Measurements from ENCODE around the gene NRIP2. TPM values are rescaled to one million over a fixed set of nuclear protein-coding genes. Genes with fewer than 3 reads are reported as not detected.
A peak's percentile ranks its signal among the peaks of the same experiment; 100 is the strongest.

NRIP2 gene
- total RNA-seq, 1 donor, result not detected

DNA sequence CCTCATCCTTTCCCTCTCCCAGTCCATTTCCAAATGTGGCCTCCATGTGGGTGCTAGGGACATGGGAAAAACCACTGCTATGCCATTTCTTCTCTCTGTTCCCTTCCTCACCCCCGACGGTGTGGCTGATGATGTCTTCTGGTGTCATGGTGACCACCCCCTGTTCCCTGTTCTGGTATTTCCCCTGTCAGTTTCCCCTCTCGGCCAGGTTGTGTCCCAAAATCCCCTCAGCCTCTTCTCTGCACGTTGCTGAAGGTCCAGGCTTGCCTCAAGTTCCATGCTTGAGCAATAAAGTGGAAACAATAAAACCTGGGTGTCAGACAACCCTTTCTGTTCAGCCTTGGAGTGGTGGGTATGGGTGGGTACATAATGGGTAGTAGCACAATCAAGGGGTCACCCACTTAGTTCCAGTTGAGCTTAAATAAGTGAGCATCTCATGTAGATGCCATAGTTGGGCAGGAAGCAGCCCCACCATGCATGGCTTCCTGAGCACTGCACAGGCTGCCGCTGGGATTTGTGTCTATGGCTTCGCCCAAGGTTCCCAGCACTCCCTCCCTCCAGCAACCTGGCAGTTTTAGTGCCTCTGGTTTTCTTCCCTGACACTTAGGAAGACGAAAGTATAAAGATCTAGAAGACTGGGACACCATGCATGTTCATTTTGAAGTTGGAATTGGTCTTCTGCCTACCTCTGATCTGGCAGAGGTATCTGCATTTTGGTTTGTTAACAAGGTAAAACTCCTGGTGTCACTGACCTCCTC is 31.0 kb downstream of the NRIP2 start:
- no peaks in the 10 kb centered on the region for H3K4me1 ChIP-seq (ENCODE audit: insufficient read depth, low read length)
- no peak overlapping the region for H3K4me3 ChIP-seq (ENCODE audit: low read length)
- H3K27me3 ChIP-seq (ENCODE audit: insufficient read depth, low read length), result no peaks in the 10 kb centered on the region
- H3K9me3 ChIP-seq (ENCODE audit: low read depth, low read length), result no peaks in the 10 kb centered on the region

GRCh38 chr12:2801044-2801783 is 33.6 kb downstream of the NRIP2 start:
- Histone ChIP-seq H3K4me1 (ENCODE audit: insufficient read depth, low read length) (peaks cover 9% of the 10 kb centered on the region), H3K4me3 (ENCODE audit: low read length) (no peak overlapping the region), H3K27me3 (ENCODE audit: insufficient read depth, low read length) (no peaks in the 10 kb centered on the region), H3K9me3 (ENCODE audit: low read depth, low read length) (no peaks in the 10 kb centered on the region)

DNA sequence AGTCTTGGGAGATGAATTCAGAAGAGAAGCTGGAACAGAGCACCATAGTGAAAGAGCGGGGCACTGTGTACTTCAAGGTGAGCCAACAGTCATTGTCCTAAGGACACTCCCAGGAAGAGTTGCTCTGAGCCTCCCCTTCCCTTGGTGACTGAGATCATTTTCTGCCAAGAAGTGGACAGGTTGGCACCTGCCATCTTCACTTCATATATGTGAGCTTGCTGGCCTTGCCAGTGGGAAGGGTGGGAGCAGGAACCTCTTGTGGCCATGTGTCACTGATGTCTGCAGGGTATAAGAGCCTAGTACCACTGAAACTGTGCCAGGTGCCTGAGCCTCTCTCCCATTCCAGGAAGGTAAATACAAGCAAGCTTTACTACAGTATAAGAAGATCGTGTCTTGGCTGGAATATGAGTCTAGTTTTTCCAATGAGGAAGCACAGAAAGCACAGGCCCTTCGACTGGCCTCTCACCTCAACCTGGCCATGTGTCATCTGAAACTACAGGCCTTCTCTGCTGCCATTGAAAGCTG is 34.7 kb downstream of the NRIP2 start:
- peaks cover 11% of the 10 kb centered on the region for H3K4me1 ChIP-seq (ENCODE audit: insufficient read depth, low read length)
- no peak overlapping the region for H3K4me3 ChIP-seq (ENCODE audit: low read length)
- H3K27me3 ChIP-seq (ENCODE audit: insufficient read depth, low read length), result no peaks in the 10 kb centered on the region
- H3K9me3 ChIP-seq (ENCODE audit: low read depth, low read length), result no peaks in the 10 kb centered on the region

DNA sequence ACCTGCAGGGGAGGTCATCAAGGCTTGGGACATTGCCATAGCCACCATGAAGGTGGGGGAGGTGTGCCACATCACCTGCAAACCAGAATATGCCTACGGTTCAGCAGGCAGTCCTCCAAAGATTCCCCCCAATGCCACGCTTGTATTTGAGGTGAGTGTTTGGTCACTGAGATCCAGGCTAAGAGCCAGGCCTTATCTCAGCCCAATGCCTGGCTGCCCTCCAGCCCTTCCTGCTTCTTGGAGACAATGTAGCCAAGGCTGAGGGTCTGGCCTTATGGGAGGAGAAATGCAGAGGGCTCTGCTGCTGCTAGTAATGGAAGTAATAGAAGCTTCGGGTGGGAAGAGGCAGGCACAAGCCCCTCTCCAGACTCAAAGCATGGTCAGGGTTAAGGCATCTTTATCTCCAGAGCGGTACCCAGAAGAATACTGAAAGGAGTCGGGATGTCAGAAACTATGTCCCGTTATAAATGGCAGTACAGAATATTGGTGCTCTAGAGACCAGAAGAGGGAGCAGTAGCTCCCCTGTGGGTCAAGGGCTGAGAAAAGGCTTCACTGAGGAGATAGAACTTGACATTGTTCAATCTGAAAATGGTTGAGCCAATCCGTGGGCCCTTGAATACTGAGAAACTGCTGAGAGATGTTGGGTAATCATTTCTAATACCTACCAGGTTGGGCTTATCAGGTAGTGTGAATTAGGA is 37.0 kb downstream of the NRIP2 start:
- Histone ChIP-seq H3K9me3 (ENCODE audit: low read depth, low read length) (no peaks in the 10 kb centered on the region), H3K4me3 (ENCODE audit: low read length) (no peak overlapping the region), H3K4me1 (ENCODE audit: insufficient read depth, low read length) (peaks cover 18% of the 10 kb centered on the region), H3K27me3 (ENCODE audit: insufficient read depth, low read length) (peaks cover 4% of the 10 kb centered on the region)

DNA sequence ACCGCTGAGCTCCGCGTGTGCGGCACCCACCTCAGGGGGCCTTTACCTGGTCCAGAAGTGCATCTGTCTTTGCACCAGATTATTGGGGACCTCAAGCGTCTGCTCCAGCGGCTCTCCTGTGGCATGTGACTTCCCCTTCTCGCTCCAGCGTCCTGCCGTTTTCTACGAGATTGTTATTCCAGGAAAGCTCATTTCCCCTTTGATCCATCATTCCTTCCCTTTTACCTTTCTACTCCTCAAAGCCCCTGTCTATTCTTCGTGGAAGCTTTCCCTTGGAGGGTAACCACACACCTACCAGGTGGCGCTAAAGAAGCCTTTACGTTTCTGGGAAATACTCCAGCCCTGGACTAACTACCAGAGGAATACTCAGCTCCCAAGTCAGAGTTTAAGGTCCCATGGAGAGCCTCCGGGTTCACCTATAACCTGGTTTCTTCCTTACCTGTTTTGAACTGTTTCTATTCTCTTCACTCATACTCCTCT is 38.6 kb downstream of the NRIP2 start:
- Histone ChIP-seq H3K4me1 (ENCODE audit: insufficient read depth, low read length) (peaks cover 18% of the 10 kb centered on the region), H3K4me3 (ENCODE audit: low read length) (peak overlapping the region; percentile 59), H3K9me3 (ENCODE audit: low read depth, low read length) (no peaks in the 10 kb centered on the region), H3K27me3 (ENCODE audit: insufficient read depth, low read length) (peaks cover 4% of the 10 kb centered on the region)

DNA sequence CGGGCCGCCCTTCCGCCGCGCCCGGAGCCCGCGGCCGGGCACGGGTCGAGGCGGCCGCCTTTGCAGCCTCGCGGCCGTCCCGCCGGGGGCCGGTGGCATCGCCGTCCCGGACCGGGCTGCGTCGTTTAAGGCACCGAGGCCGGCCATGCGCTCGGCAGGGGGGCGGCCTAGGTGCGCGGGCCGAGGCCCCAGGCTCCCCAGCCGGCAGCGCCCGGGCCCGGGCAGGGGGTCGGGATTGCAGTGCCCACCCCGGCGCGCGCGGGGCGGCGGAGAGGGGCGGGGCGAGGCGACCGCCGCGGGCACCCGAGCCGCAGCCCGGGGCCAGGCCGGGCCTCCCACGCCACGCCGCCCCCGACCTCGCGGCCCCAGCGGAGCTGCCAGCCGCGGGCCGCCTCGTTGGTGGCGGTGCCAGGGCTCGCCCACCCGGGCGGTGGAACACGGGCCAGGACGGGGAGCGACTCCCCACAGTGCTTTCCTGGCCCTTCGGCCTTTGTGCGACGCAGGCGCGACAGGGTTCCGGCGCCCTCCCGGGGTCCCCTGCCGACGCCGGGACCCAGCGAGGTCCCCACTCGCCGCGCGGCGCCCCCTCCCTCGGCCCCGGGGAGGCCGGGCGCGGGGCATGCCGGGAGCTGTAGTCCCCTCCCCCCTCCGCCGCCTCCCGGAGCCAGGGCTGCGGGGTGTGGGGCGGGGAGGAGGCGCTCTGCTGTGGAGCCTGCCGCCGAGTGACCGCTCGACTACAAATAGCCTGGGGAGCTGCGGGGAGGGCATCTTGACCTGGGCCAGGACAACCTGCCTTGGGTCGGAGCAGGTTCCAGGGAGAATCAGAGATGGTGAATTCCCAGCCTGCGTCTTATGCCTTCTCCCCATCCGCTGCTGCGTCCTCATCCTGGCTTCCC is 39.3 kb downstream of the NRIP2 start:
- peaks cover 4% of the 10 kb centered on the region for H3K27me3 ChIP-seq (ENCODE audit: insufficient read depth, low read length)
- no peaks in the 10 kb centered on the region for H3K9me3 ChIP-seq (ENCODE audit: low read depth, low read length)
- peak overlapping the region; percentile 59 for H3K4me3 ChIP-seq (ENCODE audit: low read length)
- peaks cover 18% of the 10 kb centered on the region for H3K4me1 ChIP-seq (ENCODE audit: insufficient read depth, low read length)

DNA sequence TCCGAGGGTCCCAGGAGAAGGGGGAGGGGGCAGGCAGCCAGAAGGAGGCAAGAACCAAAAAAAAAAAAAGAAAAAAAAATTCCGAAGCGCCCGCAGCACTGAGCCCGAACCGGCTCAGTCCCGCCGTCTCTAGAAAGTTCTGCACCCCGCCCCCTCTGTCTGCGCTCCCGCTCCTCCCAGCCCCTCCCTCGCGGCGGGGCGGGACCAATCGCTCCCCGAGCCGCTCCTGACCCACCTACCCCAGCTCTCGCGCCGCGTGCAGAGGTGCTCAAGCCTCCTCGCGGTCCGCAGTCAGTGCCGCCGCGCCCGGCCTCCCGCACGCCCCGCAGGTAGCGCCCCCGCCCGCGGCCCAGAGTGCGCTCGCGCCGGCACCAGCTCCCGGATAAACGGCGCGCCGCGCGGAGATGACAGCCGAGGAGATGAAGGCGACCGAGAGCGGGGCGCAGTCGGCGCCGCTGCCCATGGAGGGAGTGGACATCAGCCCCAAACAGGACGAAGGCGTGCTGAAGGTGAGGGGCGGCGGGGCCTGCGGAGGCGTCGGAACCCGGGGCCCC is 40.0 kb downstream of the NRIP2 start, which contains the start of gene FKBP4:
Gene FKBP4, plus strand, starts transcription at position 235 of the 554 bp plus-strand sequence. Its CDS starts 170 bp downstream, at position 405.
- Histone ChIP-seq H3K4me3 (ENCODE audit: low read length) (peak within 1 kb of the TSS; percentile 59), H3K4me1 (ENCODE audit: insufficient read depth, low read length) (peaks cover 18% of the 10 kb centered on the region), H3K9me3 (ENCODE audit: low read depth, low read length) (no peaks in the 10 kb centered on the region), H3K27me3 (ENCODE audit: insufficient read depth, low read length) (peaks cover 4% of the 10 kb centered on the region)

GRCh38 chr12:2794191-2794735 is 40.6 kb downstream of the NRIP2 start:
- Histone ChIP-seq H3K27me3 (ENCODE audit: insufficient read depth, low read length) (peaks cover 4% of the 10 kb centered on the region), H3K4me3 (ENCODE audit: low read length) (peak overlapping the region; percentile 59), H3K4me1 (ENCODE audit: insufficient read depth, low read length) (peaks cover 18% of the 10 kb centered on the region), H3K9me3 (ENCODE audit: low read depth, low read length) (no peaks in the 10 kb centered on the region)

GRCh38 chr12:2793561-2793960 is 41.3 kb downstream of the NRIP2 start:
- no peak overlapping the region for H3K4me3 ChIP-seq (ENCODE audit: low read length)

GRCh38 chr12:2792671-2793500 is 41.9 kb downstream of the NRIP2 start:
- Histone ChIP-seq H3K27me3 (ENCODE audit: insufficient read depth, low read length) (peaks cover 4% of the 10 kb centered on the region), H3K4me3 (ENCODE audit: low read length) (no peak overlapping the region), H3K9me3 (ENCODE audit: low read depth, low read length) (no peaks in the 10 kb centered on the region), H3K4me1 (ENCODE audit: insufficient read depth, low read length) (peaks cover 18% of the 10 kb centered on the region)

More at GRCh38 chr12:2793561-2793960, 41.3 kb downstream of the NRIP2 start:
- Histone ChIP-seq H3K9me3 (ENCODE audit: low read depth, low read length) (no peaks in the 10 kb centered on the region), H3K4me1 (ENCODE audit: insufficient read depth, low read length) (peaks cover 18% of the 10 kb centered on the region), H3K27me3 (ENCODE audit: insufficient read depth, low read length) (peaks cover 4% of the 10 kb centered on the region)

- H3K4me3 ChIP-seq (ENCODE audit: low read length), result no peak overlapping the region
Observed at GRCh38 chr12:2791089-2791488, 43.7 kb downstream of the NRIP2 start.

GRCh38 chr12:2785017-2785416 is 49.8 kb downstream of the NRIP2 start:
- no peaks in the 10 kb centered on the region for H3K9me3 ChIP-seq (ENCODE audit: low read depth, low read length)
- no peak overlapping the region for H3K4me3 ChIP-seq (ENCODE audit: low read length)
- H3K4me1 ChIP-seq (ENCODE audit: insufficient read depth, low read length), result peaks cover 7% of the 10 kb centered on the region
- peaks cover 7% of the 10 kb centered on the region for H3K27me3 ChIP-seq (ENCODE audit: insufficient read depth, low read length)

More at GRCh38 chr12:2791089-2791488, 43.7 kb downstream of the NRIP2 start:
- Histone ChIP-seq H3K9me3 (ENCODE audit: low read depth, low read length) (no peaks in the 10 kb centered on the region), H3K4me1 (ENCODE audit: insufficient read depth, low read length) (peaks cover 7% of the 10 kb centered on the region), H3K27me3 (ENCODE audit: insufficient read depth, low read length) (peaks cover 4% of the 10 kb centered on the region)

All from mononuclear cell (primary cell).